GM19324 (cell line): ENCODE measurements around the gene SIGLEC15.
"Not testable (repeated sequence)": the region's sequence is repeated elsewhere in the genome, so short reads cannot be mapped to it uniquely, and the experiment has no call there.

Source experiments
- ATAC-seq: cut with Tn5 transposase; IDR thresholded peaks from one replicate; pipeline ENCODE4 v1.9.1; 2021; ENCODE audit warnings: mild to moderate bottlenecking, moderate library complexity; ENCODE audit not compliant: unreplicated experiment, low FRiP score

The SIGLEC15 gene

GRCh38 chr18:45818765-45819164 lies 6.7 kb upstream of the SIGLEC15 start:
- ATAC-seq, result not testable (repeated sequence)

DNA sequence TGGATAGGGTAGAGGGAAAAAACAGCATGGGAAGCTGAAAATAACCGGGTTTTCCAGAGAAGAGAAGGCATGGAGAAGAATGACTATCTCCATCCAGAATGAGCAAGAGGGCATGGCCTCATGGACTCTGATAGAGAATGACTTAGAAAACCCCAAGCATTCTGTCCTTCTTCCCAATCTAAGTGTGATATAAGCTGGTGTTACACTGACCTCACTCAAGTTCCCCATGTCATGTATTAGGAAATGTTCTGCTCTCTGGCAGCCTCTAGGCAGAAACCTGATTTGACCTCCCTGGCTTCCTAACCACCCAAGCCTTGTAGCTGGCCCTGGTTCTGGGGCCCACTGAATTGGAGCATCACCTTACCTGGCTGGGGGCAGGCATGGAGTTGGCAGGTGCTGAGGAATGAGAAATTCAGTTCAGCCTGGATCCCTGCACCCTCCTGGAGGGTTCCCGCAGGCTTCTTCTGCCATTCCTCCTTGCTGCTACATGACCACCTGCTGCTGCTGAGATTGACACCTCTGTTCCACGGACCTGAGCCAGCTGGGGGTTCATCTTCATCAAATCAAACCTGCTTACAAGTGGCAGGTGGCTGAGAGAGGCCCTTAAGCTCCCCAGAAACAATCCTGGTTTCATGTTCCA lies 5.2 kb upstream of the SIGLEC15 start:
- ATAC-seq, result no peak

DNA sequence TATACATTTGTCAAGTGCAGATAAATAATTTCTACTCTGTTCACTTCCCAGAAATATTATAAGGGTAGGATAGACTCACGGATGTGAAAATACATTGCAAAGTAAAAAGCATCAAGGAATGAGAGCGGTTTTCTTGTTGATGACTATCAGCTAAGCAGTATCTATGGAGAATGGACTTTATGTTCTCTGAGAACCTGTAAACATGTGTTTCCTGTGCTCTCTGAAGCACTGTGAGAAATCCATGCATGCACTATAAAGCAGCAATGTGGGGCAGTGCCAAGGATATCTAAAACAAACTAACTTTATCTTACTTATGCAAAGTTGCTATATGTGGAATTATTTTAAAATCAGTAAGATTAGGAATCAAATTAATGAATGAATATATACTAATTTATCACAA lies 4.4 kb upstream of the SIGLEC15 start:
- no peak for ATAC-seq

- no peak for ATAC-seq
Observed at GRCh38 chr18:45821711-45822110, 3.8 kb upstream of the SIGLEC15 start.

GRCh38 chr18:45826084-45826483 lies 609 bp downstream of the SIGLEC15 start:
- ATAC-seq, result no peak

DNA sequence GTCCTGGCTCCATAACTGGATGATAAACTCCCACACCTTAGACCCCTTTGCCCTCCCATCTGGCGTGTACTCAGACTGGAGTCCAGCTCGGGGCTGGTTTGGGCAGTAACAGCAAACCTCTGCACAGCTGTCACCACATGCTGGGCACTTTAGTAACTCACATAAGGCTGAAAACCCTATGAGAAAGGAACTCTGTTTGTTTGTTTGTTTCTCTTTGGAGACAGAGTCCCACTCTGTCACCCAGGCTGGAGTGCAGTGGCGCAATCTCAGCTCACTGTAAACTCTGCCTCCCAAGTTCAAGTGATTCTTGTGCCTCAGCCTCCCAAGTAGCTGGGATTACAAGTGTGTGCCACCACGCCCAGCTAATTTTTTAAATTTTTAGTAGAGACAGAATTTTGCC lies 1.2 kb downstream of the SIGLEC15 start:
- not testable (repeated sequence) for ATAC-seq

DNA sequence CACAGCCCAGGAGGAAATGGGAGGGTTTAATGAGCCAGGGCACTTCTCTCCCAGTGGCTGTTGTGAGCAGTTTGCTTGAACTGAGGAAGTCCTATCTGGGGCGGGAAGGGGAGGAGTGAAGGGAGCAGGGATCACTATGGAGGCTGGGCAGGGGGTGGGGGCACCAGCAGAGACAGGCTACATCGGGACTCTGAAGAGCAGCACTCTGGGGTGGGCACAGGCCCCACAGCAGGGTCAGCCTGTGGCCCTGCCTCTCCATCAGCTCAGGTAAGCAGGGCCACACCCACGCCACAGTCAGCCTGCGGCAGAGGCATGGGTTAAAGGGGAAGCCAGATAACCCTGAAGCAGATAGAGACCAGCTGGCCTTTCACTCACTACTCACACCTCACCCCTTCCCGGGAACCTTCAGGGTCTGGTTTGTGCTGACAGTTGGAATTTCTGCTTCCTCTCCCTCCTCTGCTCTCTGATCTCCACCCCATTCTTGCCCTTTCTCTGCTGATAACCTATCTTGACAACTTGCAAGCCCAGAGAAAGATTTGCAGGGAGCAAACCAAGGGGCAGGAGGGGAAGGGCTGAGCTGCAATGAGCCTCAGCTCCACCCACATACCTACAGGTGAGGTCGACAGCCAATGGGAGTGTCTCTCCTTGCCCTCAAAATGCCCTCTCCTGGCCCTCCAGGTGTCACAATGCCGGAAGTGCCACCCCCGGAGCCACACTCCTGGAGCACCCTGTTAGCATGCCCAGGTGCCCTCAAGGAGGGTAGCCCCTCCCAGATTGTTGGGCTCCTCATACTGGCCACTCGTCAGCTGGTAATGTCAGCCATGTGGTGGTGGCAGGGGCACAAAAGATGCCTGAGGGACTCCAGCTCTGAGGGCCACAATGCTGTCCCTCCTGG lies 3.7 kb downstream of the SIGLEC15 start:
- no peak for ATAC-seq

DNA sequence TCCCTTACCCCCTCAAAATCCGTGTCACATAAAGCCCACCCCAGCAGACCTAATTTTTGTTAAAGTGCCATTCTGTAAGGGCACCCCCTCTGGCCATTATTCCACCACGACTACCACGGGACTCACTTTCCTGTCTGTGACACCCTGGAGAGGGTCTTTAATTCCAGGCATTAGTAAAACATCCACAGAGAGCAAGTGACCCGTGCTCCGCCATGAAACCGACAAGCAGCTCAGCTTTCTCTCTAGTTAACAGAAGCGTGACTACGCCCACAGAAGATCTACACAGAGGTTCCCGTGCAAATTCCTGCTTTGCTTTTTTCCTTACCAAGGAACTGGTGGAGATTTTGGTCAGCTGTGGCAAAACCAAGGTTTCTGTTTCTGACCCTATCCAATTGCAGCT lies 4.4 kb downstream of the SIGLEC15 start:
- ATAC-seq, result no peak

DNA sequence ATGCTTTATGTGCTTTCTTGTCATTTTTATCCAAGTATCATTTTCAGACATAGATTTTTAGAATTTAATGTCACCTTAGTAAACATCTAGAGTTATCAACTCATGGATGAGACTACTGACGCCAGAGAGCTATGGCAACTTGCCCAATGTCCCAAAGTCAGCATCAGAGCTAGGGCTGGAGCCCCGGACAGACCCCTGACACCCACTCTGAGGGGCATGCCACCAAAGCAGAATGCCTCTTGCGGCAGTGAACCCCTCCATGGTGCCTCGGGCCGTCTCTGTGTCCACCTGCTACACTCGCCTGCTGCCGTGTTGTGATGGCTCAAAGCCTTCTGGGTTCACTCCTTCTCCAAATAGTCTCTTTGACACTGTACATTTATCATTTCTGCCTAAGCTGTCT lies 5.4 kb downstream of the SIGLEC15 start:
- ATAC-seq, result no peak

- ATAC-seq, result no peak
Observed at GRCh38 chr18:45833846-45834245, 8.4 kb downstream of the SIGLEC15 start.

- no peak for ATAC-seq
Observed at GRCh38 chr18:45834306-45834705, 8.8 kb downstream of the SIGLEC15 start.

DNA sequence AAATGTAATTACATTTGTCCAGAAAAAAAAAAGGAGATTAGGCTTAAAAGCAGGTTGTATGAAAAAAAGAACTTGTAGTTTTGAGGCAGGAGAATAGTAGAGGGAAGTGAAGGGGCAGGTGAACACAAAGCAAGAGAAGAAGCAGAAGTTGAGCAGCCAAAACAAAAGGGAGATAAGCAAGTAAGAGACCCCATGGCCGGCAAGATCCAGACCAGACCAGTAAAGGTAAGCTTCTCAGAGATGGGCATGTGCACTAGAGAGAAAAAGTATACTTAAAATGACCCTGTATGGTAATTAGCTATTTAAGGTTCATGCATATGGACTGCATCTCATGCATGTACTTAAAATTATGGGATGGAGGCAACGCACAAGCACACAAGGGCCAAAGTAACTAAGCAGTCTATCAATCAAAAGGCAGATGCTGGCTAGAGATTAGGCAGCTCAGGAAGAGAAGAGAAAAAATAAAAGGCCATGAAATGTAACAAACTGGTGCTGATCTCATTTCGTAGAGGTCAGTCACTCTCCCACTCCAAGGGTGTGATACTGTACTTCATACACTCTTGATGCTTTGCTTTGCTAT lies 9.7 kb downstream of the SIGLEC15 start:
- no peak for ATAC-seq

DNA sequence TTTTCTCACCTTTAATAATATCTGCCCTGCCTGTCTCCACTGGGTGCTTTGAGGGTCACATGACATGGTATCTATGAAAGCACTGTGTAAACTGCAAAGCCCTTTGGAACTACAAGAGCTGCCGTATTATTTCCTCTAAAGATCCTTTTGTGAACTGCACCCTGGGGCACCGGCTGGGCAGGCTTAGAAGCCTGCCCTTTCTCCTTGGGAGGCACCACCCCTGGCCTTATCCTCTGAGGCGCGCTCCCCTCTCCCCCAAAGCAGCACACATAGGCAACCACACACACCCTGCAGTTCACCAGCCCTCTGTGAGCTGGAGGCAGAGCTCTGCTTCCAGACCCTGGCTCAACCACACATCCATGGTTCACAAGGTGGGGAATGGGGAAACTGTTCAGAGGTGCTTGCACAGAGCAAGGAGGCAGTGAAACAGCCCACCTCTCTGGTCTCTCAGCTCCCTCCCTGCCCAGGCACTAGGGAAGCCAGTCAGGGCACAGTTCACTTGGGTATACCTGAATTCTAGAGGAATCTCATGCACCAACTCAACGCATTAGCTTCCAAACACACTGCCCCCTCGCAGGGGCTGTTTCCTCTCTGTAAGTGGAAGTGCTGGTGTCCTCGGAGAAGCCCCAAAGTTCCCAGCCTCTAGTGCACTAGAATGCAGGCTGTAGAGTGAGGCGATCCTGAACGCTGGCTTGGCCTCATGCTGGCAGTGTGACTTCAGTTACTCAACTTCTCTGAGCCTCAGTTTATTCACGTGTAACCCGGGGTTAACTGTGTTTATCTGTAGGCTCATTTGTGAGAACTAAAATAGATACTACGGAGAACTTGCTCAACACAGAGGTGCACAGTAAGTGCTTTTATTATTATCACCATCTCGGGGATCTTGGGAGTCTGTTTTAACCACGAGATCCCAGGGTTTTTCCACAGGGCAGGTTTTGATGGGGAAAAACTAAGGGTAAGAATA lies 11.0 kb downstream of the SIGLEC15 start:
- no peak for ATAC-seq

DNA sequence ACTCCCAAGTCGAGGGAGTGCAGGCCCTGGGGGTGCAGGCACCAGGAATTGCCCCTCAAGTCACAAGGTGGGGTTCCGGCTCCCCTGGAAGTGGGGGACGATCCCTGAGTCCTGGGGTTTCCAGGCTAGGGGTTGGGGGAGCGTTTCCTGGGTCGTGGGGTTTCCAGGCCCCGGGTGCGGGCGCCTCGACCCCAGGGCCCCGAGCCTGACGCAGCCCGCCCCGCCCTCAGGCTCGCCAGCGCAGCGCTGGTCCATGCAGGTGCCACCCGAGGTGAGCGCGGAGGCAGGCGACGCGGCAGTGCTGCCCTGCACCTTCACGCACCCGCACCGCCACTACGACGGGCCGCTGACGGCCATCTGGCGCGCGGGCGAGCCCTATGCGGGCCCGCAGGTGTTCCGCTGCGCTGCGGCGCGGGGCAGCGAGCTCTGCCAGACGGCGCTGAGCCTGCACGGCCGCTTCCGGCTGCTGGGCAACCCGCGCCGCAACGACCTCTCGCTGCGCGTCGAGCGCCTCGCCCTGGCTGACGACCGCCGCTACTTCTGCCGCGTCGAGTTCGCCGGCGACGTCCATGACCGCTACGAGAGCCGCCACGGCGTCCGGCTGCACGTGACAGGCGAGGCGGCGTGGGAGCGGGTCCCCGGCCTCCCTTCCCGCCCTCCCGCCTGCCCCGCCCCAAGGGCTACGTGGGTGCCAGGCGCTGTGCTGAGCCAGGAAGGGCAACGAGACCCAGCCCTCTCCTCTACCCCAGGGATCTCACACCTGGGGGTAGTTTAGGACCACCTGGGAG lies 12.0 kb downstream of the SIGLEC15 start:
- ATAC-seq, result no peak

GRCh38 chr18:45838302-45839070 lies 13.0 kb downstream of the SIGLEC15 start:
- no peak for ATAC-seq

DNA sequence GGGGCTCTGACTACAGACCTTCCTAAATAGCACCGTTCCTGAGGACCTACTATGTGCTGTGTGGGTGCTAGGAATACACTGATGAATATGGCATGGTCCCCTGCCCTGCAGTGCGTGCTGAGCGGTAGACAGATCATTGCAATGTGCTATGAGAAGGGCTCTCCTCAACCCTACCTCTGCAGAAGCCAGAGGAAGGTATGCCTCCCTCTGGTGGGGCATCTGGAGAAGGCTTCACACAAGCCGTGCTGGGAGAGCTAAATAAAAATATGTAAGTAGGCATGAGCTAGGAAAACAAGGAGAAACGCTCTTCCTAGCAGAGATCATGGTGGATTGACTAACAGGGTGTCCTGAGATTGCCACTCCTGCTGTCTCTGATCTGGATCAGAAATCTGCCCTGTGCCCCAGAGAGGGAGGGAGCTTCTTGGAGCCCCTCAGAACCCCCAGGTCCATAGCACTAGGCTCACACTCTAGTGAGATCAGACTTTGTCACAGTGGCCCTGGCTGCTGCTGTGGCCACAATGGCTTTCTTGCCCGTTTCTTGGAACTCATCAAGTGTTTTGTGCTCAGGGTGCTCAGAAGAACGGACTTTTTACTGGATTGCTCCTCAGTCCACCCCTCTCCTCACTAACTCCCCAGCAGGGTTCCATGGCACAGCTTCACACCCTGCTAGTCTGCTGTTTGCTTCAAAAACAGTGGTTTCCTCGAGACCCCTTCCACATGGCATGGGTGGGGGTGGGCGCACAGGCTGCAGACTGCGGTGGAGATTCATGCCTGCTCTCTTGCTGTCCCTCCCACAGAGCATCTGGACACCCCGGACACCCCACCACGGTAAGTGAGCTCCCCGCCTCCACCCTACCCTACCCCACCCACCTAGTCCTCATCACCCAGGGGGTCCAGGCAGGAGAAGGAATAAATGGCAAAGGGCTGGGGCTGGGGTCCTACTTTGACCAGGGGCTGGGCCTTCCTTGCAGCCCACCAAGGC lies 14.2 kb downstream of the SIGLEC15 start:
- no peak for ATAC-seq

GRCh38 chr18:45841060-45841764 lies 15.7 kb downstream of the SIGLEC15 start:
- ATAC-seq, result no peak
